DMS 273 (cell line): Measurements from ENCODE around the gene PTGDS.
A peak's percentile ranks its signal among the peaks of the same experiment; 100 is the strongest.

Source experiments
- DNase-seq: peaks from one replicate; lab custom pipeline; 2025; ENCODE audit not compliant: unreplicated experiment; lab: John Stamatoyannopoulos, UW

The PTGDS gene

DNA sequence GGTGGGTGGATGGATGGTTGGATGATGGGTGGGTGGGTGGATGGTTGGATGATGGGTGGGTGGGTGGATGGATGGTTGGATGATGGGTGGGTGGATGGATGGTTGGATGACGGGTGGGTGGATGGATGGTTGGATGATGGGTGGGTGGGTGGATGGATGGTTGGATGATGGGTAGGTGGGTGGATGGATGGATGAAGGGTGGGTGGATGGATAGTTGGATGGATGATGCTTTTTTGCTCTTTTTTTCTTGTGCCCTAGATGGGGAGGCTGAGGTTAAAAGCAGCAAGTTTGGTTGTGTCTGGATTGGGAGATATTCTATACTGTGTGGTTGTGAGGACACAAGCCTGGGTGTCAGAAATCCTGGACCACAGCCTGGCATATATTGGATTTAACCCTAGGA is 19.8 kb upstream of the PTGDS start:
- no peak for DNase-seq

DNA sequence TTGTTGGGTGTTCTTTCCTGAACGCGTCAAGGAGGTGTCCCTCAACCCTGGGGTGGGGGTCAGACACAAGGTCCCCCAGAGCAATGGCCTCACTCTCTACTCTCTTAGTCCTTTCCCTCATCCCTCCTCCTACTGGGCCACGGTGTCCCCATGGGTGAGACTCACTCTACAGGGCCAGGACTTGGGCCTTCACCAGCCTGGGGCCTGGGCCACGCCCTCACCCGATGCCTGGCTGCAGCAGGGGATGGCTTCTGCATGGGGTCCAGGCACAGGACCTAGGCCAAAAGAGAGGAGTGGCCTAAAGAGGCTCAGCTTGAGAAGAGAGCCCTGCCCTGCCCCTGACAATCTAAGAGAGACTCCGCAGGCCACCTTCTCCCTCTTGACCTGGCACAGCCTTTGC is 19.4 kb upstream of the PTGDS start:
- DNase-seq = no peak

DNA sequence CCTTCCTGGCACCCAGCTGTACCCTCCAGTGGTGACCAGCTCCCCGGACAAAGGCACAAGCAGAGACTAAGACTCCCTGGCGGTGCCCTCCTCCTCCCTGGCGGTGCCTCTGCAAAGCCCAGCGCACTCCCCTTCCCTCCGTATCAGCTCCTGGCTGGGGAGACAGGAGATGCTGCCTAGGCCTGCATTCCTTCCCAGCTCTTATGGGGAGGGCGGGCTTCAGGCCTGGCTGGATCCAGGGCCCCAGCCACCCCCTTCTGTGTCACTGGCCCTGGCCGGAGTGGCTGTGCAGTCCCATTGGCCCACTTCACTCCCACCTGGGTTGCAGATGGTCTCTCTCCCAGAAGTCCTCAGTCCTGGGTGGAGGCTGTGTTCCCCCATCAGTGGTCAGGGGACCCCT is 18.8 kb upstream of the PTGDS start:
- no peak for DNase-seq

DNA sequence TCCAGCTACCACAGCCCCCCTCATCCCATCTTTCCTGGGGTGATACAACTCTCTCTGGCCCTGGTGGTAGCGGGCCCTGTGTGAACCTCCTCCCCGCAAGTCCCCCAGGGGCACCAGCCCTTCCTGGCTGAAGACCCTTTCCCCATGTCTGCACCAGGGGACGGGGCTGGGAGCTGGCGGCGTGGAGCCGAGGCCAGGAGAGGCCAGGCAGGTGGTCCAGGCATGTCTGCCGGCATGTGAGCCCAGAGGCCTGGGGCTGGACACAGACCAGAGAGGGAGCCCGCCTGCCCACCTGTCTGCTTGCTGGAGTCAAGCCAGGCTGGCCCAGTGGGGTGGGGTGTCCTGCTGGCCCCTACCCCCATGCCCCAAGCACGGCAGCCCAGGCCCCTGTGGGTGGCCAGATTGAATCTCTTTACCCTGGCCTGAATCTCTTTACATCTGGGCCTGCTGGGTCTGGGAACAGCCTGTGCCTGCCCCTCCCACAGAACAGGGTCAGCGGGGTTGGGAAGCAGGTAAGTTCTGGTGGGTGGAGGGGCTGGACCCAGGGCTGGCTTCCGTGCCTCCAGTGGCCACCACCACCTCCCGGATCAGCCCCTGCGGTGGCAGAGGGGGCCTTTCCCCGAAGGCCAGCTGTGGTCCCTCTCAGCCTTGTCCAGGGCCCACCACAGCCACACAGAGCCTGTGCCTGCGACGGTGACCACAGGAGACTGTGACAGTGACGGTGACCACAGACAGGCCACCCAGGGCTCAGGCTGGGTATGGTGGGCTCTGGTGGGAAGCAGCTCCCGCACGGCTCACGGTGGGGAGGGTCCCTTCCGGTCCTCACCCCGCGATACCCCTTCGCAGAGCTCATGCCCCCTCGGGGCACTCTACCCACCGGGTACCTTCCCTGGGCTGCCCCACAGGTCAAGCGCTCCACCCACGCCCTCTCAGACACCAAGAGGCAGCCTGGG is 18.1 kb upstream of the PTGDS start:
- no peak for DNase-seq

DNA sequence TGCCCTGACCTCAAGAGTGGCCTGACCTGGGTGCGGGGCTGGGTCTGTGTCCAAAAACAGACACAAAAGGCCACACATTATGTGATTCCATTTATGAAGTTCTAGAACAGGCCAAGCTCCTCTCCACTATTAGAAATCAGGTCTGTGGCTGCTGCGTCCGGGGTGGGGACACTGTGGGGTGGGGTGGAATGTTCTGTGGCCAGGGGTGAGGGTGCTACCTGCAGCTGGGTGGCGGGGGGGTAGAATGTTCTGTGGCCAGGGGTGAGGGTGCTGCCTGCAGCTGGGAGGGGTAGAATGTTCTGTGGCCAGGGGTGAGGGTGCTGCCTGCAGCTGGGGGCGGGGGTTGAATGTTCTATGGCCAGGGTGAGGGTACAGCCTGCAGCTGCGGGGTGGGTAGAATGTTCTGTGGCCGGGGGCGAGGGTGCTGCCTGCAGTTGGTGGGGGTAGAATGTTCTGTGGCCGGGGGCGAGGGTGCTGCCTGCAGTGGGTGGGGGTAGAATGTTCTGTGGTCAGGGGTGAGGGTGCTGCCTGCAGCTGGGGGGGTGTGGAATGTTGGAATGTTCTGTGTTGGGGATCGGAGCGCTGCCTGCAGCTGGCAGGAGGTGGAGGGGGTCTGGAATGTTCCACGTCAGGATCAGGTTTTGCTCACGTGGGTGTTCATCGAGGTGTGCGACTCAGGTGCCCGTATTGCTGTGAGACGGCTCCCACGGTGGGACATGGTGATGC is 16.9 kb upstream of the PTGDS start:
- no peak for DNase-seq

DNA sequence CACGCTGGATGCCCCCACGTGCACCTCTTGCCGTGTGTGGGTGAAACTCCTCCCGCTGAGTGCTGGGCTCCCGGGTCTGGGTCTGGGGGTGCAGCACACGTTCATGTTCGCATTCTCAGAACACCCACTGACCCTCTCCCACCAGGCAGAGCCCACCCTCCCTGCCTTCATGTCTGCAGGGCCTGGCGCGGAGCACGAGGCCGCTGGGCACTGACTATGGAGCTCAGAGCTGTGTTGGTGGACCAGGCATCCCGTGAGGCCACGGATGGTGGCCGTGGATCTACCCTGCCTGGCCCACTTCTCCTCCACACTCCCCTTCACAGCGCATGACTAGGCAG is 16.4 kb upstream of the PTGDS start:
- peak; percentile 53 for DNase-seq

DNA sequence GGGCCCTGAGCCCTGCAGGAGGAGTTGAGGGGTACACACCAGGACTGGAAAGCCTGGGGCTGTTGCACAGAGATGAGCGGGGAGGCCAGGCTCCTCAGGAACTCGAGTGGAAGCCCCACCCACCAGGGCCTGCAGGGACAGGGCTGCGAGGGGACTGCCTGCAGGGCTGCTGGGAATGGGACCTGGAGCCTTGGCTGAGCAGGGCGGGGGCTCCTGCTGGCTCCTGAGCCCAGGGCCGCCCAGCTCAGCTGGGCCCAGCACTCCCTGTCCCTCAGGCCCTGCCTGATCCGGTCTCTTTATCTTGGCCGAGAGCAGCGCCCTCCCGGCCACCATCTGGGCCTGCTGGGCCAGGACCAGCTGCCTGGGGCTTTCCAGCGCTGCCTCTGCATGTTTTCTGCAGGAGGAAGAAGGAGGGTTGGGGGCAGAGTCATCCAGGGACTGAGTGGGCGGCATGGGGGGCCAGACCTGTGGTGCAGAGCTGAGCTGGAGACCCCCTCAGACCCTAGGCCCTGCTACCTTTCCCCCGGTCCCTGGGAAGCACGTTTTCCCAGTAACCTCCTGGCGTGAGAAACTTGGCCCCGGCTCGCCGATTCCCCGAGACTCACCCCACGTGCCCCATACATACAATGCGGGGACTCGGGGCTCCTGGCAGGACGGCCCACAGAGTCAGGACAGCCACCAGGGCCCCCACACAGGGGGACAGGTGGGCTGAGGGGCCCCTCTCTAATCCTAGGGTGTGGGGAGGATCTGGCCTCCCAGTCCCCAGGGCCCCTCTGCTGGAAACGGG is 15.8 kb upstream of the PTGDS start:
- DNase-seq = peak; percentile 76

DNA sequence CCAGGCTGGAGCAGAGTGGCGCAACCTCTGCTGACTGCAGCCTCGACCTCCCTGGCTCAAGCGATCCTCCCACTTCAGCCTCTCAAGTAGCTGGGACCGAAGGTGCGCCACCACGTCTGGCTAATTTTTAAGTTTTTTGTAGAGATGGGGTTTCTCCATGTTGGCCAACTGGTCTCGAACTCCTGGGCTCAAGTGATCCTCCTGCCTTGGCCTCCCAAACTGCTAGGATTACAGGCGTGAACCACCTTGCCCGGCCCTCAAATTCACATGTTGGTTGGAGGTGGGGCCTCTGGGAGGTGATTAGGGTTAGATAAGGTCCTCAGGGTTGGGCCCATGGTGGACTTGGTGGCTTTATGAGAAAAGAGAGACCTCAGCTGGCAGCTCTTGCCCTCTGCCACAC is 15.1 kb upstream of the PTGDS start:
- no peak for DNase-seq

DNA sequence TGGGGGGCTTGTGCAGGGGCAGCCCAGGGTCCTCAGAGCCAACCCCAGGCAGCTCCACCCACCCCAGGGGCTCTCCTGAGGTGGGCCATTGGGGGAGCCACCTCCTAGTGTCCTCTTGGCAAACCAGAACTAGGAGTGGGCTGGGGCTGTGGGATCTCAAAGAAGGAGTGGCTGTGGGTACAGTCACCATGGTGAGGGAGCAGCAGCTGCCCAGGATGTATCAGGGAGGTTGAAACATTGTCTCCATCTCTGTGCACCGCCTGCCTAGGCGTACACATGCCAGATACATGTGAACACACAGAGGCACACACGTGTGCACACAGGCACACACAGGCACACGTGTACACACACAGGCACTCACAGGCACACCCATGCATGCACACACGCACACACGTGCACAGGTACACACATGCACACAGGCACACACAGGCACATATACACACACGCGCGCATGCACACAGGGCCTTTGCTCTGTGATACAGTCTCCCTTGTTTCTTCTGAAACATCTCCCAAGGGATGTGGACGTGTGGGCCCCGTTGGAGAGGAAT is 14.5 kb upstream of the PTGDS start:
- DNase-seq = no peak

DNA sequence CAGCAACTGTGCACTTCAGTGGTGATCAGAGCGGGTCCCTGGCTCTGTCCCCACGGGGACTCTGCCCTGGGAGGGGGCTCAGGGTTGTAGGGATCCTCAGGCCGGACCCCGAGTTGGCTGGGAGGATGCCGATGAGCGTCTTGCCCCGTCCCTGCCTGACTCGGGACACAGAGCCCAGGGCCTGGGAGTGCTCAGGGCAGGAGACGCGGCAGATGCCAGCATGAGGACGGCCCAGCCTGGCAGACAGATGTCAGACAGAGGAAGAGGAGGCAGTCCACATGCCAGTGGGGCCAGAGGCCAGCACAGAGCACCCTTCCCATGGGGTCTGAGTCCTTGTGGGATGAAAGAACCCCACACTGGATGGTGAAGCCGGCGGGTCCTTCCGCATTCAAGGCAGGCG is 14.0 kb upstream of the PTGDS start:
- DNase-seq = peak; percentile 68

DNA sequence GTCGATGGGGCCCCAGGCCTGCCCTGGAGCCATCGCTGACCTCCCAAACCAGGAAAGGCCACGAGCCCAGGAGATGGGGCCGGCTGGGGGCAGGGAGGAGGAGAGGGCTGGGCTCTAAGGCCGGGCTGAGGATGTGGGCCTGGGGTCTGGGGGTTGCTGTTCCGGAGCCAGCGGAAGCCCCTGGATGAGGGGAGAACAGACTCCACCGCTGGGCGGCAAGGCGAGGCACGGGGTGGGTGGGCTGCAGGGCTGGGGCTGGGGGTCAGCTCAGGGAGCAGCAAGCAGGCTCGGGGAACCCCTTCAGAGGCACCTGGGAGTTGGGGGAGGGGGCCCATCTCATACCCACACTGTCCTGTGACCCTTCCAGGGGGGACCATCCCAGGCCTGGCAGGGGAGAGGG is 13.6 kb upstream of the PTGDS start:
- DNase-seq = no peak

DNA sequence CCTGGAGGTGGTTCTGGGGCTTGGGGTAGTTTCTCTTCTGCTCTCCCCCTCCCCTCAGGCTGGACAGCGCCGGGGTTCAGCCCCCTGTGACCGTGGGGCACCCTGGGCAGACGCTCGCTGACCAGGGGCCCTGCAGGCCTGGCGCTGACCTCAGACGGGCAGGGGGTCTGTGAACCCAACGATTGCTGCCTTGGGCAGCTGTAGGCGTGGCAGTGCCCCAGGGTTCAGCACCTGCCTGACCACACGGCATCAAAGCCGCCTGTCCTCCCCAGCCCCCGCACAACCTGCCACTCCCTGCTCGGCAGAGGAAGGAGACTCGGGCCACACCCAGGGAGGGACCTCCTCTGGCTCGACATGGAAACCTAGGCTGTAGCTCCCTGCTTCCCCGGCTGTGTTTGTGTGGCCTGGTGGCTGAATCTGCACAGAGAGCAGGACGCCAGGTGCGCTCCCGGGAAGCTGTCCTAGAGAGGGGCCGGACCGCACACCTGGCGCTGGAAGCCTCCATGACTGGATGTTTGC is 13.1 kb upstream of the PTGDS start:
- peak; percentile 32 for DNase-seq

DNA sequence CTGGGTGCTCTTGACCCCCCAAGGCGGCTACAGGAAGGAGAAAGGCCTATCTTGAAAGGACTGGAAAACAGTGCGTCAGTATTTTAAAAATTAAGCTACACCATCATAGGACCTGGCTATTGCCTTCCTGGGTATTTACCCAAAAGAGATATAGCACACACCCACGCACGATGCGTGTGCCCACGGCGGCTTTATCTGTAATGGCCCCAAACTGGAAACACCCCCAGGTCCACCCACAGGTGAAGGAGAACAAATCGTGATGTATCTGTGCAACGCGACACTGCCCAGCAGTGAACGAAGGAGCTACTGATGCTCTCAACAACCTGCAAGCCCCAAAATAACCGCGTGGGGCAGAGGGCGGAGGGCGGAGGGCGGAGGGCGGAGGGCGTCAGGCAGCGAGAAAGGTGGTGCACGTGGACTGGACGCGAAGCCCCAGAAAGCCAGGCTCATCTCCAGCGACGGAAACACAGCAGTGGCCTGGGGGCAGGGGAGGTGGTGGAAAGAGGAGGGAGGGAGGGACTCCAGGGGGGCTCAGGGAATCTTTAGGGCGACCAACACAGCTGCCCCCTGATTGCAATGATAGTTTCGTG is 12.4 kb upstream of the PTGDS start:
- DNase-seq = no peak

DNA sequence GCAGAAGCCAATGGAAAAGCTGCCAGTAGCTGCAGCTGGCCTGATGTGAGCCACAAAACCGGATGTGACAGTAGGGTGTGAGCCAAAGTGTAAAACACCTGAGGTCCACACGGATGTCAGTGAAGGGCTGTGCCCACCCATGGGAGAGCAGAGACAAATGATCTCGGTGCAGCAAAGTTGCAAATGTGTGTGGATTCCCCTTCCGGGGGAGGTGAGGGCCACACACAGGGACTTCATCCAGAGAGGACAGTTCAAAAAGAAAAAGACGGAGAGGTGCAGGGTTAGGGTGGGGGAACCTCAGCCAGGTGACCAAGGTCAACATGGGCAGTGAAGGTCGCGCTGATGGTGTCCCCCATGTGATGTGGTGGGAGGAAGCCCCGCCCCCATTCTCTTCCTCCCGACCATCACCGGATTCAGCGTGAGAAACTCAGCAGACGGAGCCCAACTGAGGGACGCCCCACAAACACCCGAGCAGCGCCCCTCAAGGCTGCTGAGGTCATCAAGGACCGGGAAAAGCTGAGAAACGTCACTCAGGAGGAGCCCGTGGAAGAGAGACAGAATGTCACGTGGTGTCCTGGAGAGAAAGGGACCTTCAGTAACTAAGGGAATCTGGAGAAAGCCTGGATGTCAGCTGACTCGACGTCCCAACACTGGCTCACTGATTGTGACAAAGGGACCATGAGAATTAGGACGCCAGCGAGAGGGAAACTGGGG is 11.4 kb upstream of the PTGDS start:
- DNase-seq = no peak

DNA sequence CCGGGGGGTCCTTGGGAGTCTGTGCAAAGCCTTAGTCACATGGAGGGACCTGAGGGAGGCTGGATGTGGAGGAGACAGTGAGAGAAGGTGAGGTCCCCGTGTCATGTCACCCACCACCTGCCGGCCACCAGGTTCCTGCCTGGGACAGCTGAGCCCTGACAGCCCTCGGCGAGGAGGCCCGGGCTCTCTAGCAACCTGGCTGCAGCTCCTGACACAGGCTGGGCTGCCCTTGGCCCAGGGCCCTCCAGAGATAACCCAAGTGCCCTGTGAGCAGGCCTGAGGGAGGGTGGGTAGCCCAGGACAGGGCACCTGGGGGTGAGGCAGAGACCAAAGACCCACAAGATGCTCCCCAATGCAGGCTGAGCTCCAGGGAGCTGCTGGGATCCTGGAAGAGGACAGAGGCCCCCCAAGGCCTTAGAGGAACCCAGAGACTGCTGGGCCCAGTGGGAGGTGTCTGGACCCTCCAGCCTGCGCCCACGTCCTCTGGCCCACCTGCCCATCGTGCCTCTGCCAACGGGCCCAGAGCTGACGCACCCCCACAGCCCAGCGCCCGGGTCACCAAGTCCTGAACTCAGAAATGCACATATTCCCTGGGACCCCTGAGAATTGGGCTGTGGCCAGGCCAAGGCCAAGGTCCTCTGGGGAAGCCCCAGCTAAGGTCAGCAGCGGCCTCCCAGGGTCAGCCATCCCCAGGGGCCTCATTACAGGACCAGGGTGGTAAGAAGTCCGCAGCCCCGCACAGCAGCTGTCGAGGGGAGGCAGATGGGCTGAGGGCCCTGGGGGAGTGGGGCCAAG is 8.8 kb upstream of the PTGDS start:
- DNase-seq = no peak

DNA sequence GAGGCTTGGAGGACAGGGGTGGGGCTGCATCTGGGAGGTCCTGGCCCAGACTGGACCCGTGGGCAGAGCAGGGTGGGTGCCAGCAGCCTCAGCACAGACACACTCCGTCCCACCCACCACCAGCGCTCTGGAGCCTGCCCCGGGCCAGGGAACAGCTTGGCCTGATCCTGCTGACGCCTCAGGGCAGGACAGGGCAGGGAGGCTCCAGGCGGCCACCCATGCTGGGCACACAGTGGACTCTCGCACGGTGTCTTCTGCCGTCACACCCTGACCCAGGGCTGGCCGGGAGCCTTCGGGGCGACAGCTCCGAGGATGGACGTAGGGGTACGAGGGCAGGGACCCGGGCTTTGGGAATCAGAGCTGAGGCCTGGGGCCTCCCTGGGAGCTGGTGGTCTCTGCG is 8.2 kb upstream of the PTGDS start:
- no peak for DNase-seq

DNA sequence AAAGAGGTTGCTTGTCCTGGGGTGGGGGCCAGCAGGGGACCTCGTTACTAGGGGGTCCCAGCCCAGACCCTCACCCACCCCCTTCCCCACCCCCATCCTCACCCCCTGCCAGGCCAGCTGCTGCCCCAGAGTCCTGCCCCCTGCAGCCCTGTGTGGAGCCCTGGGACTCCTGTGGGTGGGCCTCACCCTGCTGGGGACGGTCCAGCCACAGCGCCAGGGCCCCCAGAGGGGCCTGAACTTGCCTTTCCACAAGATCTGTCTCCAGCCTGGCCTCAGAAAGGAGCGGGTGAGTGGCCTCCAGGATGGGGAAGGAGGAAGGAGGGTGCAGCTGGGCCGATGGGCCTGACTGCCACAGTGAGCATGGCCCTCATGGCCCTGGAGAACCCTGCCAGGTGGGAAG is 7.5 kb upstream of the PTGDS start:
- DNase-seq = no peak

DNA sequence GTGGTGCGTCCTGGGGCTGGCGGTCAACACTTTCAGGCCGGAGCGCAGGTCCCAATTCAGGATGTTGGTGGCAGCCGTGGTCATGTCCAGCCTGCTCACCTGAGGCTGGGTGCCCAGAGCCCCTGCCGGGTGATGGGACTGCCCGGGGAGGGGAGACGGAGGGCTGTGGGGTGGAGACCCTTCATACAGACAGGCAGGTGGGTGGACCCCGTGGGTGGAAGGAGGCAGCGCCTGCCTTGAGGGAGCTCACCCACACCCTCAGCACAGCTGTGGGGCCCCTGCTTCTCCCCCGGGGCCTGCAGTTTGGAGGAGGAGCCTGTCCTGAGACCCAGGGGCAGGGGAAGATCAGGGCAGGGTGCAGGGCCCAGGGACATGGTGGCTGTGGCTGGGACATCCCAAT is 6.9 kb upstream of the PTGDS start:
- DNase-seq = no peak

DNA sequence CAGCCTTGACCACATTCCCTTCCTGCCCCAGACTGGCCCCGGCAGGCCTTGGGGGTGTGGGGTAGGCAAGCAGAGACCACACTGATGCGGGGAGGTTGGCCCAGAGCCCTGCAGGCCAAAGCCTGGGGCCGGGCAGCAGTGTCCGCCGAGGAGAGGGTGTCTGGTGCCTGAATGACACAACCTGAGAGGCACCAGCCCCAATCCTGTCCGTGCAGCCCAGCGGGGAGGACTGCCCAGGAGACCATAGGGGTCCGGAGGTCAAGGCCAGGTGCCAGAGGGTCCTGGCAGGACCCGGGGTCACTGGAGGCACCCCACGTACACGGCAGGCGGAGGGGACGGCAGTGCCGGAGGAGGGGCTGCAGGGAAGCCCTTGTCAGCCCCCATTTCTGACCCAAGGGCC is 5.6 kb upstream of the PTGDS start:
- no peak for DNase-seq
